SK-N-SH (cell line): Measurements from ENCODE around the gene MT2A. TPM values are rescaled to one million over a fixed set of nuclear protein-coding genes. Genes with fewer than 3 reads are reported as not detected.
A peak's percentile ranks its signal among the peaks of the same experiment; 100 is the strongest.

Source experiments
- CTCF ChIA-PET: fragments of 300-600, 350-600 bp; formaldehyde crosslinking; extraction: SDS; loops from one replicate; lab custom pipeline; 2021; lab: Yijun Ruan, JAX
- POLR2A ChIA-PET: fragments of 350-600 bp; sonication (Branson Sonifier 250); formaldehyde crosslinking; extraction: SDS; loops from one replicate; lab custom pipeline; 2020; ENCODE audit warnings: antibody characterized with exemption, inconsistent platforms; lab: Yijun Ruan, JAX
- DNase-seq: peaks from one replicate; pipeline ENCODE4 v3.0.0; 2012
- H2AFZ ChIP-seq: fragments of 200-600 bp; sonication (generic); 2 replicates; pipeline ENCODE4 v1.8.1; 2016; ENCODE audit warnings: antibody characterized with exemption, mild to moderate bottlenecking, low read depth
- H3F3A ChIP-seq: fragments of 200-600 bp; sonication (generic); replicated peaks from 2 replicates; pipeline ENCODE3; 2016; ENCODE audit warnings: antibody characterized with exemption, mild to moderate bottlenecking; ENCODE audit not compliant: insufficient read depth
- H3K27ac ChIP-seq, 2 experiments: fragments of 200-500 bp in 1 of 2; fragments of 200-600 bp in 1 of 2; sonication (Bioruptor generic) in 1 of 2; sonication (generic), shearing (Covaris generic) in 1 of 2; 2 replicates each; pipeline versions ENCODE4 v1.5.1 to v1.6.1; 2014 to 2016; ENCODE audit warnings: low read depth in 2 of 2, inconsistent platforms in 1 of 2, low read length in 1 of 2, mild to moderate bottlenecking in 1 of 2, mixed read lengths in 1 of 2
- H3K27me3 ChIP-seq: fragments of 200-600 bp; sonication (generic), shearing (Covaris generic); 2 replicates; pipeline ENCODE4 v1.6.1; 2016; ENCODE audit warnings: mixed run types; ENCODE audit not compliant: insufficient read depth
- H3K36me3 ChIP-seq, 2 experiments: fragments of 200-500 bp in 1 of 2; fragments of 200-600 bp in 1 of 2; sonication (Bioruptor generic) in 1 of 2; sonication (generic) in 1 of 2; replicated peaks in 1 of 2; 2 replicates each; pipeline versions ENCODE3 to v1.5.1; 2014 to 2016; ENCODE audit warnings: low read length in 1 of 2, mild to moderate bottlenecking in 1 of 2; ENCODE audit not compliant: insufficient read depth in 2 of 2, control insufficient read depth in 1 of 2
- H3K4me1 ChIP-seq, 2 experiments: fragments of 200-500 bp in 1 of 2; fragments of 200-600 bp in 1 of 2; sonication (Bioruptor generic) in 1 of 2; sonication (generic), shearing (Covaris generic) in 1 of 2; 2 replicates each; pipeline versions ENCODE4 v1.5.1 to v1.6.1; 2014 to 2016; ENCODE audit warnings: low read depth in 1 of 2, low read length in 1 of 2, mixed run types in 1 of 2; ENCODE audit not compliant: insufficient read depth in 2 of 2, control insufficient read depth in 1 of 2
- H3K4me2 ChIP-seq: fragments of 200-600 bp; sonication (generic), shearing (Covaris generic); 2 replicates; pipeline ENCODE4 v1.6.1; 2017; ENCODE audit warnings: mixed run types
- H3K4me3 ChIP-seq, 2 experiments: fragments of 200-500 bp in 1 of 2; fragments of 200-600 bp in 1 of 2; sonication (Bioruptor generic) in 1 of 2; sonication (generic), shearing (Covaris generic) in 1 of 2; 2 replicates each; pipeline versions ENCODE4 v1.5.1 to v1.8.1; 2014 to 2016; ENCODE audit warnings: low read depth in 2 of 2, inconsistent platforms in 1 of 2, low read length in 1 of 2, mild to moderate bottlenecking in 1 of 2, mixed read lengths in 1 of 2, moderate library complexity in 1 of 2
- H3K79me2 ChIP-seq: fragments of 200-600 bp; sonication (generic); 2 replicates; pipeline ENCODE4 v1.8.1; 2017; ENCODE audit warnings: mild to moderate bottlenecking; ENCODE audit not compliant: insufficient read depth
- H3K9ac ChIP-seq: fragments of 200-600 bp; sonication (generic); 2 replicates; pipeline ENCODE4 v1.6.1; 2017; ENCODE audit warnings: mixed run types
- H3K9me2 ChIP-seq: fragments of 200-600 bp; sonication (generic); 2 replicates; pipeline ENCODE4 v1.6.1; 2017; ENCODE audit warnings: mixed run types
- H3K9me3 ChIP-seq: fragments of 200-600 bp; sonication (generic); 2 replicates; pipeline ENCODE4 v1.6.1; 2017; ENCODE audit warnings: mixed run types, mild to moderate bottlenecking, moderate library complexity
- H4K20me1 ChIP-seq: fragments of 200-600 bp; sonication (generic); 2 replicates; pipeline ENCODE4 v1.6.1; 2017; ENCODE audit warnings: mild to moderate bottlenecking, mixed run types; ENCODE audit not compliant: insufficient read depth
- CHD2 ChIP-seq: fragments of 150-350 bp; IDR thresholded peaks from 2 replicates; pipeline ENCODE4 v1.6.1; 2018; ENCODE audit warnings: low read length; ENCODE audit not compliant: partially characterized antibody
- EP300 ChIP-seq, 2 experiments: IDR thresholded peaks; 2 replicates each; pipeline versions ENCODE4 v1.4.0 to v1.6.1; 2012; ENCODE audit warnings: borderline replicate concordance in 1 of 2, low read depth in 1 of 2, low read length in 1 of 2
- FOSL2 ChIP-seq: IDR thresholded peaks from 2 replicates; pipeline ENCODE4 v1.4.0; 2012; ENCODE audit warnings: low read depth, mild to moderate bottlenecking, moderate library complexity, borderline replicate concordance
- FOXJ3 ChIP-seq: sonication (generic); formaldehyde crosslinking; IDR thresholded peaks from 2 replicates; pipeline ENCODE4 v1.5.1; 2020; ENCODE audit warnings: mild to moderate bottlenecking, missing genetic modification reagents
- FOXM1 ChIP-seq: IDR thresholded peaks from 2 replicates; pipeline ENCODE4 v1.4.0; 2012; ENCODE audit warnings: low read depth, mild to moderate bottlenecking
- GABPA ChIP-seq: IDR thresholded peaks from 2 replicates; pipeline ENCODE4 v1.4.0; 2012; ENCODE audit warnings: low read depth, mild to moderate bottlenecking
- GATA2 ChIP-seq: sonication (generic); formaldehyde crosslinking; IDR thresholded peaks from 2 replicates; pipeline ENCODE4 v1.5.0; 2020; ENCODE audit warnings: mild to moderate bottlenecking, missing genetic modification reagents
- NRF1 ChIP-seq: IDR thresholded peaks from 2 replicates; pipeline ENCODE4 v1.6.1; 2012; ENCODE audit warnings: low read depth, mild to moderate bottlenecking, low read length
- RCOR1 ChIP-seq: fragments of 150-350 bp; IDR thresholded peaks from 2 replicates; pipeline ENCODE4 v1.6.1; 2017; ENCODE audit warnings: antibody characterized with exemption, low read length
- RFX5 ChIP-seq: IDR thresholded peaks from 2 replicates; pipeline ENCODE4 v1.6.1; 2012; ENCODE audit warnings: mild to moderate bottlenecking, improper control_type of control experiment, low read length
- RXRA ChIP-seq: IDR thresholded peaks from 2 replicates; pipeline ENCODE4 v1.4.0; 2012; ENCODE audit warnings: low read depth, mild to moderate bottlenecking, borderline replicate concordance
- SMC3 ChIP-seq: IDR thresholded peaks from 2 replicates; pipeline ENCODE4 v1.6.1; 2012; ENCODE audit warnings: low read depth, low read length, improper control_type of control experiment
- TAF1 ChIP-seq: IDR thresholded peaks from 2 replicates; pipeline ENCODE4 v1.6.1; 2012; ENCODE audit warnings: low read depth, mild to moderate bottlenecking, low read length, moderate library complexity, borderline replicate concordance
- TCF12 ChIP-seq: IDR thresholded peaks from 2 replicates; pipeline ENCODE4 v1.4.0; 2012
- USF1 ChIP-seq: IDR thresholded peaks from 2 replicates; pipeline ENCODE4 v1.4.0; 2012; ENCODE audit warnings: low read depth, borderline replicate concordance
- YY1 ChIP-seq: IDR thresholded peaks from 2 replicates; pipeline ENCODE4 v1.4.0; 2012; ENCODE audit warnings: low read depth, mild to moderate bottlenecking
- ZBTB33 ChIP-seq: IDR thresholded peaks from 2 replicates; pipeline ENCODE4 v1.4.0; 2012; ENCODE audit warnings: low read depth, borderline replicate concordance
- WGBS: methylation state at CpG from one replicate; pipeline ENCODE4 v1.1.6; 2017; ENCODE audit warnings: low lambda C conversion rate; 5-methylcytosine and 5-hydroxymethylcytosine counted together
- polyA plus RNA-seq, 3 experiments: library from polyadenylated mRNA; depleted of rRNA; stranded (reverse); fragments of >200 nt; gene quantifications; 2 replicates each; pipeline ENCODE4 v1.2.3, GENCODE V29; 2012
- TF ChIP-seq, protein P1 (sequence below): IDR thresholded peaks from 2 replicates; pipeline ENCODE4 v1.4.0; 2012; ENCODE audit warnings: low read depth
- TF ChIP-seq, protein P2 (sequence below): fragments of 150-350 bp; IDR thresholded peaks from 2 replicates; pipeline ENCODE4 v1.6.1; 2017; ENCODE audit warnings: antibody characterized with exemption, low read length, low read depth, borderline replicate concordance
- TF ChIP-seq, protein P3 (sequence below): fragments of 150-350 bp; IDR thresholded peaks from 2 replicates; pipeline ENCODE4 v1.6.1; 2016; ENCODE audit warnings: mild to moderate bottlenecking, low read depth, low read length

Gene MT2A
- polyA plus RNA-seq, 1 of the 3 experiments (the other 2 are of a cell fraction) = 133 TPM

GRCh38 chr16:56649271-56649670 lies 40.9 kb downstream of the MT2A start:
- Histone ChIP-seq H3K27ac (no peak overlapping the region), H3K9me3 (no peaks in the 10 kb centered on the region), H3K9ac (no peak overlapping the region), H3K4me1 (peaks cover 0 to 7% of the 10 kb centered on the region in 2 experiments; a peak in 2 of 4 replicates), H3K4me3 (no peak overlapping the region), H3K9me2 (no peaks in the 10 kb centered on the region), H2AFZ (no peak overlapping the region), H3K27me3 (0 out of 2 replicates have a peak, but pooled peaks cover 19% of the 10 kb centered on the region)
- WGBS = no CpG with 5 or more reads among the region's 2 CpGs
- TF ChIP-seq RCOR1 (0 out of 2 replicates have a peak, but pooled peaks have one; percentile 14), RXRA (no peak), EP300 (IDR thresholded peaks at IDR 0.05; ENCODE audit: borderline replicate concordance in 1 of 2, low read depth in 1 of 2, low read length in 1 of 2) (peak in 1 of 2 experiments; percentile 35; a peak in 1 of 4 replicates), FOXM1 (no peak), GATA2 (CRISPR knock-in tag) (peak; percentile 63), FOSL2 (no peak), FOXJ3 (no peak), TCF12 (no peak)
- TF ChIP-seq, protein P1, sequence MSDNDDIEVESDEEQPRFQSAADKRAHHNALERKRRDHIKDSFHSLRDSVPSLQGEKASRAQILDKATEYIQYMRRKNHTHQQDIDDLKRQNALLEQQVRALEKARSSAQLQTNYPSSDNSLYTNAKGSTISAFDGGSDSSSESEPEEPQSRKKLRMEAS = no peak
- TF ChIP-seq, protein P2, sequence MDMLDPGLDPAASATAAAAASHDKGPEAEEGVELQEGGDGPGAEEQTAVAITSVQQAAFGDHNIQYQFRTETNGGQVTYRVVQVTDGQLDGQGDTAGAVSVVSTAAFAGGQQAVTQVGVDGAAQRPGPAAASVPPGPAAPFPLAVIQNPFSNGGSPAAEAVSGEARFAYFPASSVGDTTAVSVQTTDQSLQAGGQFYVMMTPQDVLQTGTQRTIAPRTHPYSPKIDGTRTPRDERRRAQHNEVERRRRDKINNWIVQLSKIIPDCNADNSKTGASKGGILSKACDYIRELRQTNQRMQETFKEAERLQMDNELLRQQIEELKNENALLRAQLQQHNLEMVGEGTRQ = no peak
- TF ChIP-seq, all 33 proteins: peak for 3
- Histone ChIP-seq H3F3A (no peaks in the 10 kb centered on the region), H3K4me2 (no peak overlapping the region), H4K20me1 (no peaks in the 10 kb centered on the region), H3K36me3 (no peaks in the 10 kb centered on the region), H3K79me2 (no peaks in the 10 kb centered on the region)
- peak; percentile 68 for DNase-seq
- ChIA-PET CTCF (interaction anchor here (1.9 kb wide), 1 partner anchor 49 kb away, joined by 5 read pairs; no protein-coding TSS in a partner anchor), POLR2A (no interaction called here)

- H3K4me3 ChIP-seq = no peak overlapping the region
- no peak for DNase-seq
- no peaks in the 10 kb centered on the region for H3K9me2 ChIP-seq
- H2AFZ ChIP-seq = no peak overlapping the region
- H3K27ac ChIP-seq = no peak overlapping the region
- no peaks in the 10 kb centered on the region for H3K36me3 ChIP-seq
- H3F3A ChIP-seq = no peaks in the 10 kb centered on the region
- H4K20me1 ChIP-seq = no peaks in the 10 kb centered on the region
- no peak overlapping the region for H3K9ac ChIP-seq
- POLR2A ChIA-PET = no interaction called here
- CTCF ChIA-PET = interaction anchor here (1.9 kb wide), 1 partner anchor 49 kb away, joined by 5 read pairs; no protein-coding TSS in a partner anchor
- H3K79me2 ChIP-seq = no peaks in the 10 kb centered on the region
- no peaks in the 10 kb centered on the region for H3K9me3 ChIP-seq
- H3K27me3 ChIP-seq = 0 out of 2 replicates have a peak, but pooled peaks cover 15% of the 10 kb centered on the region
- H3K4me2 ChIP-seq = no peak overlapping the region
- H3K4me1 ChIP-seq = peaks cover 0 to 7% of the 10 kb centered on the region in 2 experiments; a peak in 2 of 4 replicates
- 50% methylated on average over 3 of the region's 3 CpGs for WGBS
- TF ChIP-seq SMC3 (no peak), GABPA (no peak), YY1 (no peak), FOXM1 (no peak), TAF1 (no peak), RFX5 (no peak), CHD2 (no peak), NRF1 (no peak), ZBTB33 (no peak), RCOR1 (no peak), USF1 (no peak)
- TF ChIP-seq, protein P1 = no peak
- TF ChIP-seq, protein P3, sequence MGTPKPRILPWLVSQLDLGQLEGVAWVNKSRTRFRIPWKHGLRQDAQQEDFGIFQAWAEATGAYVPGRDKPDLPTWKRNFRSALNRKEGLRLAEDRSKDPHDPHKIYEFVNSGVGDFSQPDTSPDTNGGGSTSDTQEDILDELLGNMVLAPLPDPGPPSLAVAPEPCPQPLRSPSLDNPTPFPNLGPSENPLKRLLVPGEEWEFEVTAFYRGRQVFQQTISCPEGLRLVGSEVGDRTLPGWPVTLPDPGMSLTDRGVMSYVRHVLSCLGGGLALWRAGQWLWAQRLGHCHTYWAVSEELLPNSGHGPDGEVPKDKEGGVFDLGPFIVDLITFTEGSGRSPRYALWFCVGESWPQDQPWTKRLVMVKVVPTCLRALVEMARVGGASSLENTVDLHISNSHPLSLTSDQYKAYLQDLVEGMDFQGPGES = no peak
- TF ChIP-seq, protein P2 = no peak
These were observed 41.4 kb downstream of the MT2A start for GRCh38 chr16:56649820-56650219.
